IPS-NIHi7 (cell line): ENCODE results near the gene LRP1.

ENCODE experiments used
- DNase-seq: peaks from one replicate; pipeline ENCODE4 v3.0.0; 2012; ENCODE audit warnings: mixed read lengths; ENCODE audit errors: extremely low spot score

Gene LRP1

GRCh38 chr12:57134949-57135348 is 6.7 kb downstream of the LRP1 start:
- DNase-seq, result no peak

- DNase-seq, result peak; percentile 72
Measured at GRCh38 chr12:57135527-57136326, 7.4 kb downstream of the LRP1 start.

GRCh38 chr12:57138526-57139272 is 10.4 kb downstream of the LRP1 start:
- DNase-seq, result no peak

- no peak for DNase-seq
Measured at GRCh38 chr12:57139796-57140649, 11.7 kb downstream of the LRP1 start.

GRCh38 chr12:57141249-57141648 is 13.0 kb downstream of the LRP1 start:
- no peak for DNase-seq

GRCh38 chr12:57142121-57142520 is 13.8 kb downstream of the LRP1 start:
- no peak for DNase-seq

- DNase-seq, result no peak
Measured at GRCh38 chr12:57142727-57143126, 14.4 kb downstream of the LRP1 start.

- DNase-seq, result no peak
Measured at GRCh38 chr12:57143454-57143853, 15.2 kb downstream of the LRP1 start.

GRCh38 chr12:57145460-57146059 is 17.3 kb downstream of the LRP1 start:
- DNase-seq, result no peak

- no peak for DNase-seq
Measured at GRCh38 chr12:57146092-57146491, 17.8 kb downstream of the LRP1 start.

- peak; percentile 36 for DNase-seq
Measured at GRCh38 chr12:57146961-57147944, 19.0 kb downstream of the LRP1 start, which contains the start of gene LRP1-AS. LRP1-AS (minus strand) TSS chr12:57147619.

GRCh38 chr12:57148469-57149244 is 20.4 kb downstream of the LRP1 start:
- DNase-seq, result no peak

- no peak for DNase-seq
Measured at GRCh38 chr12:57149245-57149900, 21.1 kb downstream of the LRP1 start.

- no peak for DNase-seq
Measured at GRCh38 chr12:57150400-57151000, 22.2 kb downstream of the LRP1 start.

- DNase-seq, result no peak
Measured at GRCh38 chr12:57151741-57152630, 23.7 kb downstream of the LRP1 start.

GRCh38 chr12:57152639-57153038 is 24.4 kb downstream of the LRP1 start:
- DNase-seq, result no peak

- DNase-seq, result no peak
Measured at GRCh38 chr12:57153415-57153997, 25.2 kb downstream of the LRP1 start.
